Measurements from ENCODE around the gene ENTPD2.

Gene ENTPD2

GRCh38 chr9:137028263-137029057 is 25.4 kb downstream of the ENTPD2 start:
- DNase-seq: peak; percentile 81

GRCh38 chr9:137027369-137028262 is 26.2 kb downstream of the ENTPD2 start, which contains the start of gene ABCA2:
TSS of gene ABCA2 (minus strand) at chr9:137028237. CDS start at chr9:137028140, 97 bp downstream.
- no peak for DNase-seq

- DNase-seq: no peak
Measured at GRCh38 chr9:137026828-137027227, 27.0 kb downstream of the ENTPD2 start.

GRCh38 chr9:137026384-137026783 is 27.5 kb downstream of the ENTPD2 start:
- no peak for DNase-seq

- peak; percentile 39 for DNase-seq
Measured at GRCh38 chr9:137025517-137025966, 28.3 kb downstream of the ENTPD2 start.

- no peak for DNase-seq
Measured at GRCh38 chr9:137023583-137023991, 30.3 kb downstream of the ENTPD2 start.

- no peak for DNase-seq
Measured at GRCh38 chr9:137023157-137023556, 30.7 kb downstream of the ENTPD2 start.

- DNase-seq: no peak
Measured at GRCh38 chr9:137022662-137023008, 31.2 kb downstream of the ENTPD2 start.

- peak; percentile 95 for DNase-seq
Measured at GRCh38 chr9:137021979-137022661, 31.7 kb downstream of the ENTPD2 start.

- no peak for DNase-seq
Measured at GRCh38 chr9:137021568-137021978, 32.3 kb downstream of the ENTPD2 start.

- no peak for DNase-seq
Measured at GRCh38 chr9:137020771-137021567, 32.9 kb downstream of the ENTPD2 start.

- no peak for DNase-seq
Measured at GRCh38 chr9:137019891-137020683, 33.8 kb downstream of the ENTPD2 start.

- DNase-seq: no peak
Measured at GRCh38 chr9:137018761-137019559, 34.9 kb downstream of the ENTPD2 start.

- DNase-seq: no peak
Measured at GRCh38 chr9:137017791-137018497, 35.9 kb downstream of the ENTPD2 start.

- no peak for DNase-seq
Measured at GRCh38 chr9:137017071-137017470, 36.8 kb downstream of the ENTPD2 start.

- no peak for DNase-seq
Measured at GRCh38 chr9:137016436-137016835, 37.4 kb downstream of the ENTPD2 start.

GRCh38 chr9:137015976-137016375 is 37.9 kb downstream of the ENTPD2 start:
- DNase-seq: no peak

- no peak for DNase-seq
Measured at GRCh38 chr9:137015540-137015930, 38.3 kb downstream of the ENTPD2 start.

- DNase-seq: no peak
Measured at GRCh38 chr9:137014776-137015539, 38.9 kb downstream of the ENTPD2 start.

All from hematopoietic multipotent progenitor cell treated with erythropoietin and hydrocortisone succinate and interleukin-3 and kit ligand, for 4 days (in vitro differentiated cells).